NCI-H146 treated with DMSO at 0.1 percent for 48 hours (cell line): ENCODE data around the gene KLK15.
"Not testable (repeated sequence)": the region's sequence is repeated elsewhere in the genome, so short reads cannot be mapped to it uniquely, and the experiment has no call there.

Experiments
- DNase-seq: peaks from one replicate; lab custom pipeline; 2025; ENCODE audit not compliant: unreplicated experiment; lab: John Stamatoyannopoulos, UW

KLK15 gene

GRCh38 chr19:50796634-50797428, 36.5 kb downstream of the KLK15 start:
- DNase-seq, result no peak

GRCh38 chr19:50796128-50796633, 37.2 kb downstream of the KLK15 start:
- DNase-seq, result no peak

- no peak for DNase-seq
These were observed 37.7 kb downstream of the KLK15 start for GRCh38 chr19:50795664-50796073.

DNA sequence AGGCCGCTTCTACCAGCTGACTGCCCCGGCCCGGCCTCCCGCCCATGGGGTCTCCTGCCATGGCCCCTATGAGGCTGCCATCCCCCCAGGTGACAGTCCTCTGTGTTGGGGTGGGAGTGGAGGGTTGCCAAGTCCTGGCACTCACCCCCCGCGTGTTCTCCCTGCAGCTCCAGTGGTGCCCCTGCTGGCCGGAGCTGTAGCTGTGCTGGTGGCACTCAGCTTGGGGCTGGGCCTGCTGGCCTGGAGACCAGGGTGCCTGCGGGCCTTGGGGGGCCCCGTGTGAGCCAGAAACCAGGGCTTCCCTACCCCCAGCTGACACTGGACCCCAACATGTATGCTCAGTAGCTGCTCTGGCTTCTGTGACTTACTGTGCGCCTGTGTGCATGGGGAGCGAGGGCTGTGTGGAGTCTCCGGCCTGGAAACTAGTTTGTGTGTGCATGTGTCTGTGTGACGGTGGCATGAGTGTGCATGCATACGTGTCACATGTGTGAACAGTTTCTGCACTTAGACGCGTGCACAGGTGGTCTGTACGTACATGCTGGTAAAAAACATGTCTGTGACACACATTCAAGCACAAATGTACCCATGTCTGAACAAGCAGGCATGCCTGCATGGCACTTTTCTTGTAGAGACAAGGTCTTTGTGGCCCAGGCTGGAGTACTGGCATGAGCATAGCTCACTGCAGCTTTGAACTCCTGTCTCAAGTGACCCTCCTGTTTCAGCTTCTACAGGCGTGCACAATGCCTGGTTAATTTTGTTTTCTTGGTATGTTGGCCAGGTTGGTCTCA, 38.3 kb downstream of the KLK15 start:
- DNase-seq, result no peak

GRCh38 chr19:50794074-50794875, 39.1 kb downstream of the KLK15 start:
- peak; percentile 70 for DNase-seq

DNA sequence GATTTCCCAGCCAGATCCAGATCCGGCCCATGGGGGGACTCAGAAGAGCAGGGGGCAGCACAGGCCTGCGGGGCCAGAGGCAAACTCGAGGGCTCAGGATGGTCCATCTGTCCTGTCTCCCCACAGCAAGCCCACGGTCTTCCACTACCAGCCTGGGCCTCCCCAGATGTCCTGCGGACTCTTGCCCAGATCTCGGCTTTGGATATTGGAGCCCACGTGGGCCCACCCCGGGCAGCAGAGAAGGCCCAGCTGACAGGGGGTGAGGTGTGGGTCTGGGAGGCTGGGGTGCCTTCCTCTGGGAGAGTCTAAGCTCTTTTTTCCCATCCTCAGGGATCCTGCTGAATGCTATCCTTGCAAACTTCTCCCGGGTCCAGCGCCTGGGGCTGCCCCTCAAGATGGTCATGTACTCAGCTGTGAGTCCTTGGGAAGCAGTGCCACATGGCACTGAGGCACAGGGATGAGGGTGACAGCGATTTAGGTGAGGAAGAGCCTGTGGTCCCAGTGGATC, 39.8 kb downstream of the KLK15 start:
- DNase-seq, result no peak

GRCh38 chr19:50792272-50793250, 40.8 kb downstream of the KLK15 start:
- DNase-seq, result no peak

- no peak for DNase-seq
These were observed 41.6 kb downstream of the KLK15 start for GRCh38 chr19:50791594-50792271.

DNA sequence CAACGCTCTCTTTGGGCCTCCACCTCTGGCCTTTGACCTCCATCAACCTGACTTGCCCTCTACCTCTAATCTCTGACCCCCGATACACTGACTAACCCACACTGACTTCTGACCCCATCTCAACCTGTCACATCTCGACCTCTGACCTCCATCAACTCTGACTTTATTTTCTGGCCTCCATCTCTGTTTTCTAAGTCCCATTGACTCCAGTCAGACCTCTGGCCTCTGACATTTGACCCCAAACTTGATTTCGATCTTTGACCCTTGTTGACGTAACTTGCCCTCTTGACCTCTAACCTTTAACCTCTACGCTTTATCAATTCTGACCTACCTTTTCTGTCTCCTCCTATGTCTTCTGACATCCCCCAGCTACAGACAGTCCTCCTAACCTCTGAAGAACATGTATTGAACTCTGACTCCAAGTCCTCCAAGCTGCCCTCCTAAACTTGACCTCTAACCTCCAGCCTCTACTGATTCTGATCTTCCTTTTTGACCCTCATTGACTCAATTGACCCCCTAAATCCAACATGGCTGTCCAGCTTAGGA, 42.4 kb downstream of the KLK15 start:
- DNase-seq, result no peak

- no peak for DNase-seq
These were observed 43.0 kb downstream of the KLK15 start, which contains the start of gene ACP4 for GRCh38 chr19:50790396-50790795. Gene ACP4 (plus strand): TSS chr19:50790415. CDS start chr19:50790415, 0 bp downstream.

GRCh38 chr19:50785329-50785728, 48.0 kb downstream of the KLK15 start:
- DNase-seq, result no peak

GRCh38 chr19:50784710-50785109, 48.7 kb downstream of the KLK15 start:
- DNase-seq, result no peak

DNA sequence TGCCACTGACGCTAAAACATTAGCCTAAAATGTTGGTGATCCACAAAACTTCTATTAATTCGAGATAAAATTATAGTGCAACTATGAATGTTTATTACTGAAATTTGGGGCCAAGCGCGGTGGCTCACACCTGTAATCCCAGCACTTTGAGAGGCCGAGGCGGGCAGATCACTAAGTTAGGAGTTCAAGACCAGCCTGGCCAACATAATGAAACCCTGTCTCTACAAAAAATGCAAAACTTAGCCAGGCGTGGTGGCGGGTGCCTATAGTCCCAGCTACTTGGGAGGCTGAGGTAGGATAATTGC, 49.6 kb downstream of the KLK15 start:
- not testable (repeated sequence) for DNase-seq

- DNase-seq, result no peak
These were observed 52.5 kb downstream of the KLK15 start for GRCh38 chr19:50780753-50781435.

DNA sequence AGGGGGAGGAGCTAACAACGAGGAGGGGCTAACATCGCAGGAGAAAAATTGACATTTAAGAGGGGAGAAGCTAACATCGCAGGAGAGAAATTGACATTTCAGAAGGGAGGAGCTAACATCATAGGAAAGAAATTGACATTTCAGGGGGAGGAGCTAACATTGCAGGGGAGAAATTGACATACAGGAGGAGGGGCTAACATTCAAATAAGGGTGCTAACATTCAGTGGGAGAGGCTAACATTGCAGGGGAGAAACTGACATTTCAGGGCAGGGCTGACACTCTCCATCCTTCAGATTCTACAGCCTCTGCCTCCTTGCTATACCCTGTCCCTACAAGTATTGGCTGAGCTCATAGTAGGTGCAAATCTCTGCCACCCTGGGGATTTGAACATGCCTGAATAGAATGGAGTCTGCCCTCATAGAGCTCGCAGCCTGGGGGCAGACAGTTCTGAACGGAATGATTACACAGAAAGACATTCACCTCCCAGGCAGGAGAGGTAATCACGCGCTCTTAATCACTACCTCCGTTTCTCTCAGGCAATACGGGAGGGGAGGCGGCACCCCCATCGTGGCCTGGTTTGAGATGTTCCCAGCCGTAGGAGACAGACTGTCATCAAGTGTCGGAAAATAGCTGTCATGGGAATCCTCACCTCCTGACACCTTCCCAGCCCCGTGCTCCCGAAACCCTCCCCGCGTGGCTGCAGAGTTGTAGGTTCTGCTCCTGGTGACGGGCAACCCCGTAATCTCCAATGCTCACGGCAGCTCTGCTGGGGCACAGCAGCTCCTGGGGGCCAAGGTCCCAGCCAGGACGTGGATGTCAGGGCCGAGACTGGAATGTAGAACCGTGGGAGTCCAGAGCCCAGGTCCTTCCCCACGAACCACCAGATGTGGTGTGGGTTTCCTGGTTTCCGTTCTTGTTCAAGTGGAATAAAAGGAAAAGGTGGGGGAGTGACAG, 53.6 kb downstream of the KLK15 start:
- no peak for DNase-seq

GRCh38 chr19:50778906-50779430, 54.4 kb downstream of the KLK15 start:
- DNase-seq, result no peak

GRCh38 chr19:50777830-50778303, 55.5 kb downstream of the KLK15 start:
- no peak for DNase-seq
